ENCODE data around the gene GPR135. TPM values are rescaled to one million over a fixed set of nuclear protein-coding genes. Genes with fewer than 3 reads are reported as not detected.

The GPR135 gene
- total and polyA plus RNA-seq, 2 of the 13 experiments (the other 11 are each of a cell fraction or from before 2014, with no cell fraction given): 0.46 to 1.3 TPM

DNA sequence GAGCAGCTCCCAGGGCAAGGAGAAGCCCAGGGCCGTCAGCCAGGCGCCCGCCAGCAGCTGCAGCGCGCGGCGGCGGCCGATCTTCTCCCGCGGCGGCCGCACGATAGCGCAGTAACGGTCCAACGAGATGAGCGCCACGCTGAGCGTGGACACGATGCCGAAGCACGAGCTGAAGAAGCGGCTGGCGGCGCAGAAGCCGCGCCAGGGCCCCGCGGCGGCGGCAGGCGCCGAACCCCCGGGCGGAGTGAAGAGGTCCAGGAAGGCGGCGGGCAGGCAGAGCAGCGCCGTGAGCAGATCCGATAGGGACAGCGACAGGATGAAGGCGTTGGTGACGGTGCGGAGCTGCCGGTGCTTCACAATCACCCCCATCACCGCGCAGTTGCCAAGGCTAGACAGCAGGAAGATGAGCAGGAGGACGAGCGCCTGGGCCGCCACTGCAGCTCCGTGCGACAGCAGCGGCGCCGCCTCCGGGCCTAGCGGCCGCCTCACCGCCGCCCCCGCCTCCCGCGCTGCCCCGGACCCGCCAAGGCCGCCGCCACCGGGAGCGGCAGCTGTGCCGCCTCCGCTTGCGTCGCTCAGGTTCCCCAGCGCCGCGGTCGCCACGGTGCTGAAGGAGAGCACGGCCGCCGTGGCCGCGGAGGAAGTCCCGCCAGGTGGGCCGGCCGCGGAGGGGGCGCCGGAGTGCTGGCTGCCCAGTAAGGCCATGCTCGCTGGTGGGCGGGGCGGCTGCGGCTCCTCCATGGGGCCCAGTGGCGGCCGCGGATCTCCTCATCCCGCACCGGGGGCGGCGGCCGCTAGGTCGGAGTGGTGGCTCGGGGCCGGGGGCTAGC lies 479 bp downstream of the GPR135 start (continued):
- TF ChIP-seq ZSCAN21 (CRISPR knock-in tag; IDR thresholded peaks at IDR 0.05; ENCODE audit: borderline replicate concordance) (peak; percentile 14; the same call in 1 of the 2 replicates), PHF8 (CRISPR knock-in tag; IDR thresholded peaks at IDR 0.05) (peak; percentile 61), HNRNPLL (IDR thresholded peaks at IDR 0.05; ENCODE audit: low read depth, low read length, poor library complexity, severe bottlenecking) (peak; percentile 59), ZNF850 (CRISPR knock-in tag; conservative IDR thresholded peaks at IDR 0.05) (0 out of 2 replicates have a peak, but pooled peaks have one; percentile 33), RAD21 (CRISPR knock-in tag; IDR thresholded peaks at IDR 0.05) (0 out of 2 replicates have a peak, but pooled peaks have one; percentile 17), SMAD3 (CRISPR knock-in tag; IDR thresholded peaks at IDR 0.05) (0 out of 2 replicates have a peak, but pooled peaks have one; percentile 4), ZNF510 (CRISPR knock-in tag; IDR thresholded peaks at IDR 0.05; ENCODE audit: low read depth) (0 out of 2 replicates have a peak, but pooled peaks have one; percentile 35), GTF3A (CRISPR knock-in tag; conservative IDR thresholded peaks at IDR 0.05) (0 out of 2 replicates have a peak, but pooled peaks have one; percentile 28)
- TF ChIP-seq, protein P1, sequence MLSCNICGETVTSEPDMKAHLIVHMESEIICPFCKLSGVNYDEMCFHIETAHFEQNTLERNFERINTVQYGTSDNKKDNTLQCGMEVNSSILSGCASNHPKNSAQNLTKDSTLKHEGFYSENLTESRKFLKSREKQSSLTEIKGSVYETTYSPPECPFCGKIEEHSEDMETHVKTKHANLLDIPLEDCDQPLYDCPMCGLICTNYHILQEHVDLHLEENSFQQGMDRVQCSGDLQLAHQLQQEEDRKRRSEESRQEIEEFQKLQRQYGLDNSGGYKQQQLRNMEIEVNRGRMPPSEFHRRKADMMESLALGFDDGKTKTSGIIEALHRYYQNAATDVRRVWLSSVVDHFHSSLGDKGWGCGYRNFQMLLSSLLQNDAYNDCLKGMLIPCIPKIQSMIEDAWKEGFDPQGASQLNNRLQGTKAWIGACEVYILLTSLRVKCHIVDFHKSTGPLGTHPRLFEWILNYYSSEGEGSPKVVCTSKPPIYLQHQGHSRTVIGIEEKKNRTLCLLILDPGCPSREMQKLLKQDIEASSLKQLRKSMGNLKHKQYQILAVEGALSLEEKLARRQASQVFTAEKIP (CRISPR knock-in tag; IDR thresholded peaks at IDR 0.05; ENCODE audit: borderline replicate concordance): no peak
- TF ChIP-seq, protein P2, sequence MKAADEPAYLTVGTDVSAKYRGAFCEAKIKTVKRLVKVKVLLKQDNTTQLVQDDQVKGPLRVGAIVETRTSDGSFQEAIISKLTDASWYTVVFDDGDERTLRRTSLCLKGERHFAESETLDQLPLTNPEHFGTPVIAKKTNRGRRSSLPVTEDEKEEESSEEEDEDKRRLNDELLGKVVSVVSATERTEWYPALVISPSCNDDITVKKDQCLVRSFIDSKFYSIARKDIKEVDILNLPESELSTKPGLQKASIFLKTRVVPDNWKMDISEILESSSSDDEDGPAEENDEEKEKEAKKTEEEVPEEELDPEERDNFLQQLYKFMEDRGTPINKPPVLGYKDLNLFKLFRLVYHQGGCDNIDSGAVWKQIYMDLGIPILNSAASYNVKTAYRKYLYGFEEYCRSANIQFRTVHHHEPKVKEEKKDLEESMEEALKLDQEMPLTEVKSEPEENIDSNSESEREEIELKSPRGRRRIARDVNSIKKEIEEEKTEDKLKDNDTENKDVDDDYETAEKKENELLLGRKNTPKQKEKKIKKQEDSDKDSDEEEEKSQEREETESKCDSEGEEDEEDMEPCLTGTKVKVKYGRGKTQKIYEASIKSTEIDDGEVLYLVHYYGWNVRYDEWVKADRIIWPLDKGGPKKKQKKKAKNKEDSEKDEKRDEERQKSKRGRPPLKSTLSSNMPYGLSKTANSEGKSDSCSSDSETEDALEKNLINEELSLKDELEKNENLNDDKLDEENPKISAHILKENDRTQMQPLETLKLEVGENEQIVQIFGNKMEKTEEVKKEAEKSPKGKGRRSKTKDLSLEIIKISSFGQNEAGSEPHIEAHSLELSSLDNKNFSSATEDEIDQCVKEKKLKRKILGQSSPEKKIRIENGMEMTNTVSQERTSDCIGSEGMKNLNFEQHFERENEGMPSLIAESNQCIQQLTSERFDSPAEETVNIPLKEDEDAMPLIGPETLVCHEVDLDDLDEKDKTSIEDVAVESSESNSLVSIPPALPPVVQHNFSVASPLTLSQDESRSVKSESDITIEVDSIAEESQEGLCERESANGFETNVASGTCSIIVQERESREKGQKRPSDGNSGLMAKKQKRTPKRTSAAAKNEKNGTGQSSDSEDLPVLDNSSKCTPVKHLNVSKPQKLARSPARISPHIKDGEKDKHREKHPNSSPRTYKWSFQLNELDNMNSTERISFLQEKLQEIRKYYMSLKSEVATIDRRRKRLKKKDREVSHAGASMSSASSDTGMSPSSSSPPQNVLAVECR (CRISPR knock-in tag; IDR thresholded peaks at IDR 0.05; ENCODE audit: borderline replicate concordance): peak; percentile 58; the same call in 1 of the 2 replicates
- TF ChIP-seq, protein P3, sequence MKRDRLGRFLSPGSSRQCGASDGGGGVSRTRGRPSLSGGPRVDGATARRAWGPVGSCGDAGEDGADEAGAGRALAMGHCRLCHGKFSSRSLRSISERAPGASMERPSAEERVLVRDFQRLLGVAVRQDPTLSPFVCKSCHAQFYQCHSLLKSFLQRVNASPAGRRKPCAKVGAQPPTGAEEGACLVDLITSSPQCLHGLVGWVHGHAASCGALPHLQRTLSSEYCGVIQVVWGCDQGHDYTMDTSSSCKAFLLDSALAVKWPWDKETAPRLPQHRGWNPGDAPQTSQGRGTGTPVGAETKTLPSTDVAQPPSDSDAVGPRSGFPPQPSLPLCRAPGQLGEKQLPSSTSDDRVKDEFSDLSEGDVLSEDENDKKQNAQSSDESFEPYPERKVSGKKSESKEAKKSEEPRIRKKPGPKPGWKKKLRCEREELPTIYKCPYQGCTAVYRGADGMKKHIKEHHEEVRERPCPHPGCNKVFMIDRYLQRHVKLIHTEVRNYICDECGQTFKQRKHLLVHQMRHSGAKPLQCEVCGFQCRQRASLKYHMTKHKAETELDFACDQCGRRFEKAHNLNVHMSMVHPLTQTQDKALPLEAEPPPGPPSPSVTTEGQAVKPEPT (CRISPR knock-in tag; IDR thresholded peaks at IDR 0.05; ENCODE audit: low read depth): 0 out of 2 replicates have a peak, but pooled peaks have one; percentile 34
- TF ChIP-seq, protein P4, sequence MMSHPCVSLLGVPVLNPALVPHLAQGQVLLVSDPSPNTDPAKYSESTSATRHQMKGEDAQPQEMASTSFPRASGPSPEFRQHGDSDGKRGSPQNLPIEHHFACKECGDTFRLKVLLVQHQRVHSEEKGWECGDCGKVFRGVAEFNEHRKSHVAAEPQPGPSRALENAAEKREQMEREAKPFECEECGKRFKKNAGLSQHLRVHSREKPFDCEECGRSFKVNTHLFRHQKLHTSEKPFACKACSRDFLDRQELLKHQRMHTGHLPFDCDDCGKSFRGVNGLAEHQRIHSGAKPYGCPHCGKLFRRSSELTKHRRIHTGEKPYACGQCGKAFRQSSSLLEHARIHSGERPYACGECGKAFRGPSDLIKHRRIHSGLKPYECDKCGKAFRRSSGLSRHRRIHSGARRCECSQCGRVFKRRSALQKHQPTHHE (CRISPR knock-in tag; IDR thresholded peaks at IDR 0.05; ENCODE audit: borderline replicate concordance): 0 out of 2 replicates have a peak, but pooled peaks have one; percentile 62
- TF ChIP-seq, protein P5, sequence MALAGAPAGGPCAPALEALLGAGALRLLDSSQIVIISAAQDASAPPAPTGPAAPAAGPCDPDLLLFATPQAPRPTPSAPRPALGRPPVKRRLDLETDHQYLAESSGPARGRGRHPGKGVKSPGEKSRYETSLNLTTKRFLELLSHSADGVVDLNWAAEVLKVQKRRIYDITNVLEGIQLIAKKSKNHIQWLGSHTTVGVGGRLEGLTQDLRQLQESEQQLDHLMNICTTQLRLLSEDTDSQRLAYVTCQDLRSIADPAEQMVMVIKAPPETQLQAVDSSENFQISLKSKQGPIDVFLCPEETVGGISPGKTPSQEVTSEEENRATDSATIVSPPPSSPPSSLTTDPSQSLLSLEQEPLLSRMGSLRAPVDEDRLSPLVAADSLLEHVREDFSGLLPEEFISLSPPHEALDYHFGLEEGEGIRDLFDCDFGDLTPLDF (CRISPR knock-in tag; IDR thresholded peaks at IDR 0.05): 0 out of 2 replicates have a peak, but pooled peaks have one; percentile 28

All from HepG2 (cell line).